OCI-LY7 (cell line): ENCODE results near the gene PC. TPM values are rescaled to one million over a fixed set of nuclear protein-coding genes. Genes with fewer than 3 reads are reported as not detected.

Source experiments
- BruUV-seq: library from RNA; stranded (reverse); fragments of 400-500 nt; replicated peaks from 2 replicates; lab custom pipeline; 2021; lab: Mats Ljungman, UMichigan
- CTCF ChIA-PET: fragments of 300-600 bp; sonication (Branson Sonifier 250); formaldehyde crosslinking; loops from one replicate; lab custom pipeline; 2022; ENCODE audit warnings: antibody characterized with exemption; ENCODE audit not compliant: unreplicated experiment; lab: Charles Lee
- POLR2A ChIA-PET: fragments of 300-600 bp; sonication (Branson Sonifier 250); formaldehyde crosslinking; loops from one replicate; lab custom pipeline; 2022; ENCODE audit warnings: antibody characterized with exemption; lab: Charles Lee
- DNase-seq: peaks from one replicate; pipeline ENCODE4 v3.0.0-alpha.2; 2015; ENCODE audit warnings: low spot score
- H2AFZ ChIP-seq: fragments of 200-600 bp; sonication (generic), shearing (Covaris generic); 2 replicates; pipeline ENCODE4 v1.6.1; 2014; ENCODE audit warnings: mild to moderate bottlenecking, antibody characterized with exemption, low read length, moderate library complexity
- H3K27ac ChIP-seq: fragments of 200-600 bp; sonication (generic); 2 replicates; pipeline ENCODE4 v1.5.1; 2014; ENCODE audit warnings: mixed run types, low read depth, mild to moderate bottlenecking, moderate library complexity, low read length, inconsistent platforms; ENCODE audit not compliant: poor library complexity, severe bottlenecking
- H3K36me3 ChIP-seq: fragments of 200-600 bp; sonication (generic); 2 replicates; pipeline ENCODE4 v1.6.1; 2014; ENCODE audit warnings: mild to moderate bottlenecking, antibody characterized with exemption, low read length, moderate library complexity, mixed read lengths; ENCODE audit not compliant: insufficient read depth
- H3K4me1 ChIP-seq: fragments of 200-600 bp; sonication (generic); 2 replicates; pipeline ENCODE4 v1.5.1; 2014; ENCODE audit warnings: mild to moderate bottlenecking, low read length; ENCODE audit not compliant: insufficient read depth, poor library complexity, severe bottlenecking
- H3K4me2 ChIP-seq: fragments of 200-600 bp; sonication (generic); 2 replicates; pipeline ENCODE4 v1.6.1; 2014; ENCODE audit warnings: mild to moderate bottlenecking, low read length
- H3K4me3 ChIP-seq: fragments of 200-600 bp; sonication (generic); 2 replicates; pipeline ENCODE4 v1.5.1; 2014; ENCODE audit warnings: mild to moderate bottlenecking, low read depth, low read length; ENCODE audit not compliant: poor library complexity, severe bottlenecking
- H3K79me2 ChIP-seq: fragments of 200-600 bp; sonication (generic); 2 replicates; pipeline ENCODE4 v1.6.1; 2016; ENCODE audit warnings: low read depth, mild to moderate bottlenecking, low read length, moderate library complexity, mixed read lengths; ENCODE audit not compliant: insufficient read depth
- H3K9me2 ChIP-seq: fragments of 200-600 bp; sonication (generic); 2 replicates; pipeline ENCODE4 v1.6.1; 2016; ENCODE audit warnings: mild to moderate bottlenecking, low read length, mixed read lengths; ENCODE audit not compliant: insufficient read depth
- H3K9me3 ChIP-seq: fragments of 200-600 bp; sonication (generic); 2 replicates; pipeline ENCODE4 v1.6.1; 2014; ENCODE audit warnings: mild to moderate bottlenecking, mixed run types, low read length, mixed read lengths
- H4K20me1 ChIP-seq: fragments of 200-600 bp; sonication (generic); 2 replicates; pipeline ENCODE4 v1.6.1; 2014; ENCODE audit warnings: mild to moderate bottlenecking, antibody characterized with exemption, low read length, moderate library complexity, mixed read lengths; ENCODE audit not compliant: insufficient read depth
- CTCF ChIP-seq: fragments of 200-600 bp; sonication (generic); conservative IDR thresholded peaks from 2 replicates; pipeline ENCODE4 v1.5.1; 2014; ENCODE audit warnings: mild to moderate bottlenecking, antibody characterized with exemption, low read length, moderate library complexity, mixed read lengths
- EZH2phosphoT487 ChIP-seq: fragments of 200-600 bp; sonication (generic); IDR thresholded peaks from 2 replicates; pipeline ENCODE4 v1.6.1; 2018; ENCODE audit warnings: low read depth, borderline replicate concordance, mild to moderate bottlenecking, mixed run types, antibody characterized with exemption, low read length, moderate library complexity, mixed read lengths
- intact Hi-C: fragments of 100-400 bp; cut with micrococcal nuclease; formaldehyde crosslinking; loops from one replicate; pipeline ENCODE4 v1.10.0; 2022; ENCODE audit not compliant: unreplicated experiment
- total RNA-seq, 2 experiments: library from RNA; depleted of rRNA in 1 of 2; stranded (reverse); fragments of >200 nt in 1 of 2; shearing (Covaris generic) in 1 of 2; gene quantifications; 2 replicates each; pipeline ENCODE4 v1.2.3, GENCODE V29; 2014 to 2022

PC gene
- total RNA-seq, 2 experiments from 2014 or later: 10.4 to 12.7 TPM

- TF ChIP-seq CTCF (no peak), EZH2phosphoT487 (no peak)
- Histone ChIP-seq H2AFZ (no peak overlapping the region), H3K4me1 (peaks cover 31% of the 10 kb centered on the region), H3K4me2 (no peak overlapping the region), H3K36me3 (no peaks in the 10 kb centered on the region), H3K9me2 (no peaks in the 10 kb centered on the region), H3K79me2 (no peaks in the 10 kb centered on the region), H3K9me3 (no peaks in the 10 kb centered on the region), H3K4me3 (no peak overlapping the region), H4K20me1 (no peaks in the 10 kb centered on the region), H3K27ac (no peak overlapping the region)
- POLR2A ChIA-PET: no interaction called here
- DNase-seq: no peak
- intact Hi-C loops: no loop called here
- BruUV-seq: no TSS peak
- CTCF ChIA-PET: no interaction called here
Observed at GRCh38 chr11:66871521-66871901, 86.7 kb downstream of the PC start.

GRCh38 chr11:66870616-66871520 lies 87.3 kb downstream of the PC start:
- Histone ChIP-seq H3K9me2 (no peaks in the 10 kb centered on the region), H3K27ac (no peak overlapping the region), H3K4me1 (peaks cover 34% of the 10 kb centered on the region), H3K79me2 (no peaks in the 10 kb centered on the region), H4K20me1 (no peaks in the 10 kb centered on the region), H3K9me3 (no peaks in the 10 kb centered on the region), H3K4me3 (no peak overlapping the region), H3K4me2 (no peak overlapping the region), H3K36me3 (no peaks in the 10 kb centered on the region), H2AFZ (no peak overlapping the region)
- intact Hi-C loops: no loop called here
- POLR2A ChIA-PET: no interaction called here
- no TSS peak for BruUV-seq
- no peak for DNase-seq
- no peak for TF ChIP-seq CTCF
- no peak for TF ChIP-seq EZH2phosphoT487
- CTCF ChIA-PET: no interaction called here

GRCh38 chr11:66870131-66870530 lies 88.1 kb downstream of the PC start:
- no peaks in the 10 kb centered on the region for H3K9me3 ChIP-seq
- H3K4me2 ChIP-seq: no peak overlapping the region
- no TSS peak for BruUV-seq
- H3K4me3 ChIP-seq: no peak overlapping the region
- H3K36me3 ChIP-seq: no peaks in the 10 kb centered on the region
- intact Hi-C loops: no loop called here
- no peaks in the 10 kb centered on the region for H3K9me2 ChIP-seq
- H2AFZ ChIP-seq: no peak overlapping the region
- no peaks in the 10 kb centered on the region for H4K20me1 ChIP-seq
- POLR2A ChIA-PET: interaction anchor here (0.6 kb wide), 1 partner anchor 20 kb away, joined by 3 read pairs; no protein-coding TSS in a partner anchor
- no peak overlapping the region for H3K27ac ChIP-seq
- H3K4me1 ChIP-seq: peaks cover 41% of the 10 kb centered on the region
- TF ChIP-seq EZH2phosphoT487 (no peak), CTCF (no peak)
- H3K79me2 ChIP-seq: no peaks in the 10 kb centered on the region
- DNase-seq: no peak
- CTCF ChIA-PET: no interaction called here
